H1 (cell line): ENCODE measurements around the gene KCNRG. TPM values are rescaled to one million over a fixed set of nuclear protein-coding genes. Genes with fewer than 3 reads are reported as not detected.

Experiments
- CTCF ChIA-PET: fragments of 300-600 bp; sonication (Branson Sonifier 250); formaldehyde crosslinking; loops from one replicate; lab custom pipeline; 2021; ENCODE audit not compliant: partially characterized antibody; lab: Charles Lee
- POLR2A ChIA-PET: fragments of 300-600 bp; sonication (Branson Sonifier 250); formaldehyde crosslinking; loops from one replicate; lab custom pipeline; 2021; ENCODE audit warnings: inconsistent platforms; ENCODE audit not compliant: partially characterized antibody; lab: Charles Lee
- DNase-seq, 2 experiments: peaks; one replicate each; pipeline versions ENCODE4 v3.0.0 to v3.0.0-alpha.2; 2010 to 2022; ENCODE audit warnings: low spot score in 2 of 2, low read depth in 1 of 2, mixed read lengths in 1 of 2
- FAIRE-seq: peaks from 2 replicates; lab custom pipeline; 2011; peaks lifted over from hg19 to GRCh38; lab: Jason Lieb, UNC
- H2AFZ ChIP-seq: 2 replicates; pipeline ENCODE4 v1.8.1; 2012; ENCODE audit warnings: low read length, inconsistent platforms
- H2AK5ac ChIP-seq: 2 replicates; pipeline ENCODE4 v1.6.1; 2013; ENCODE audit warnings: low read depth, low read length
- H2BK120ac ChIP-seq: replicated peaks from 2 replicates; pipeline ENCODE3; 2013; ENCODE audit warnings: low read depth, low read length, inconsistent platforms
- H2BK12ac ChIP-seq: 2 replicates; pipeline ENCODE4 v1.6.1; 2013; ENCODE audit warnings: low read depth, low read length
- H2BK15ac ChIP-seq: 2 replicates; pipeline ENCODE4 v1.6.1; 2013; ENCODE audit warnings: low read length
- H2BK20ac ChIP-seq: 2 replicates; pipeline ENCODE4 v1.6.1; 2013; ENCODE audit warnings: low read length
- H2BK5ac ChIP-seq: 2 replicates; pipeline ENCODE4 v1.6.1; 2013; ENCODE audit warnings: low read depth, low read length
- H3K14ac ChIP-seq: 2 replicates; pipeline ENCODE4 v1.6.1; 2013; ENCODE audit warnings: inconsistent platforms; ENCODE audit not compliant: insufficient read length
- H3K18ac ChIP-seq: 2 replicates; pipeline ENCODE4 v1.6.1; 2013; ENCODE audit warnings: low read length; ENCODE audit errors: extremely low read depth
- H3K23ac ChIP-seq: 2 replicates; pipeline ENCODE4 v1.6.1; 2013; ENCODE audit warnings: inconsistent platforms; ENCODE audit not compliant: insufficient read length
- H3K23me2 ChIP-seq: 2 replicates; pipeline ENCODE4 v1.6.1; 2013; ENCODE audit warnings: low read depth, low read length
- H3K27ac ChIP-seq: 2 replicates; pipeline ENCODE4 v1.6.1; 2011; ENCODE audit warnings: low read depth, low read length, inconsistent platforms
- H3K27me3 ChIP-seq, 4 experiments: replicated peaks in 1 of 4; 1 replicate in 1 of 4; 2 replicates in 3 of 4; pipeline versions ENCODE4 v1.6.1 to v1.8.1; 2011 to 2013; ENCODE audit warnings: low read length in 3 of 4, mild to moderate bottlenecking in 3 of 4, inconsistent platforms in 2 of 4, mixed read lengths in 2 of 4, moderate library complexity in 1 of 4; ENCODE audit not compliant: control insufficient read depth in 3 of 4, insufficient read depth in 3 of 4; ENCODE audit errors: extremely low read depth in 1 of 4
- H3K36me3 ChIP-seq, 4 experiments: 2 replicates each; pipeline versions ENCODE4 v1.6.1 to v1.8.1; 2011 to 2013; ENCODE audit warnings: mild to moderate bottlenecking in 4 of 4, low read length in 3 of 4, moderate library complexity in 2 of 4, control low read depth in 1 of 4, inconsistent platforms in 1 of 4; ENCODE audit not compliant: insufficient read depth in 4 of 4, control insufficient read depth in 2 of 4
- H3K4ac ChIP-seq: replicated peaks from 2 replicates; pipeline ENCODE3; 2013; ENCODE audit warnings: low read length, low read depth, mixed read lengths, inconsistent platforms; ENCODE audit not compliant: insufficient read length
- H3K4me1 ChIP-seq, 4 experiments: replicated peaks in 1 of 4; 1 replicate in 1 of 4; 2 replicates in 3 of 4; pipeline versions ENCODE4 v1.6.1 to v1.8.1; 2011 to 2013; ENCODE audit warnings: low read length in 3 of 4, inconsistent platforms in 2 of 4, mixed read lengths in 1 of 4; ENCODE audit not compliant: insufficient read depth in 4 of 4, control insufficient read depth in 3 of 4
- H3K4me2 ChIP-seq, 2 experiments: 2 replicates each; pipeline versions ENCODE4 v1.6.1 to v1.8.1; 2011 to 2013; ENCODE audit warnings: low read depth in 2 of 2, low read length in 2 of 2, control low read depth in 1 of 2, inconsistent platforms in 1 of 2, mild to moderate bottlenecking in 1 of 2; ENCODE audit not compliant: insufficient read depth in 1 of 2
- H3K4me3 ChIP-seq, 4 experiments: fragments of 200-600, 300-600 bp in 1 of 4; sonication (generic), shearing (Covaris generic), sonication (Bioruptor Twin) in 1 of 4; 2 replicates each; pipeline versions ENCODE4 v1.5.1 to v1.8.1; 2011 to 2016; ENCODE audit warnings: low read length in 4 of 4, low read depth in 3 of 4, control low read depth in 2 of 4, inconsistent platforms in 2 of 4, mild to moderate bottlenecking in 2 of 4, mixed read lengths in 1 of 4, moderate library complexity in 1 of 4; ENCODE audit not compliant: insufficient read depth in 2 of 4; ENCODE audit errors: extremely low read depth in 1 of 4
- H3K56ac ChIP-seq: replicated peaks from 2 replicates; pipeline ENCODE3; 2013; ENCODE audit warnings: low read depth, mild to moderate bottlenecking, mixed read lengths, low read length, inconsistent platforms; ENCODE audit not compliant: insufficient read length
- H3K79me1 ChIP-seq: 2 replicates; pipeline ENCODE4 v1.6.1; 2013; ENCODE audit warnings: low read depth, low read length, control low read depth
- H3K79me2 ChIP-seq, 2 experiments: 2 replicates each; pipeline versions ENCODE4 v1.6.1 to v1.8.1; 2012 to 2013; ENCODE audit warnings: low read length in 2 of 2, mild to moderate bottlenecking in 2 of 2, inconsistent platforms in 1 of 2; ENCODE audit not compliant: insufficient read depth in 2 of 2, control insufficient read depth in 1 of 2
- H3K9ac ChIP-seq, 4 experiments: replicated peaks in 1 of 4; 1 replicate in 1 of 4; 2 replicates in 3 of 4; pipeline versions ENCODE4 v1.6.1 to v1.8.1; 2011 to 2013; ENCODE audit warnings: low read depth in 3 of 4, low read length in 3 of 4, control low read depth in 2 of 4, mild to moderate bottlenecking in 2 of 4, moderate library complexity in 2 of 4, inconsistent platforms in 1 of 4; ENCODE audit errors: extremely low read depth in 1 of 4
- H3K9me3 ChIP-seq, 2 experiments: 2 replicates each; pipeline versions ENCODE4 v1.6.1 to v1.8.1; 2012 to 2013; ENCODE audit warnings: mild to moderate bottlenecking in 2 of 2, moderate library complexity in 2 of 2, control low read depth in 1 of 2, inconsistent platforms in 1 of 2, low read depth in 1 of 2, low read length in 1 of 2, mixed read lengths in 1 of 2; ENCODE audit not compliant: insufficient read depth in 2 of 2
- H4K20me1 ChIP-seq, 2 experiments: replicated peaks in 1 of 2; 2 replicates each; pipeline versions ENCODE3 to v1.8.1; 2011 to 2013; ENCODE audit warnings: inconsistent platforms in 2 of 2, low read length in 2 of 2, mild to moderate bottlenecking in 1 of 2; ENCODE audit not compliant: insufficient read depth in 2 of 2, control insufficient read depth in 1 of 2
- H4K5ac ChIP-seq: 2 replicates; pipeline ENCODE4 v1.6.1; 2013; ENCODE audit warnings: low read length, low read depth, mixed read lengths, inconsistent platforms; ENCODE audit not compliant: insufficient read length
- H4K8ac ChIP-seq: 2 replicates; pipeline ENCODE4 v1.8.0; 2013; ENCODE audit warnings: mild to moderate bottlenecking, moderate library complexity, low read length, inconsistent platforms; ENCODE audit not compliant: insufficient read depth; ENCODE audit errors: extremely low read depth
- H4K91ac ChIP-seq: replicated peaks from 2 replicates; pipeline ENCODE3; 2013; ENCODE audit warnings: low read length, mixed read lengths, inconsistent platforms; ENCODE audit not compliant: insufficient read length
- HDAC6 ChIP-seq: IDR thresholded peaks from one replicate; pipeline ENCODE4 v1.7.1; 2012; ENCODE audit warnings: low read depth, mild to moderate bottlenecking, inconsistent platforms, low read length, moderate library complexity
- MAFK ChIP-seq: IDR thresholded peaks from 2 replicates; pipeline ENCODE4 v1.6.1; 2012; ENCODE audit warnings: low read depth, mild to moderate bottlenecking, improper control_type of control experiment, low read length
- RBBP5 ChIP-seq: IDR thresholded peaks from 2 replicates; pipeline ENCODE4 v1.7.1; 2012; ENCODE audit warnings: low read depth, mild to moderate bottlenecking, inconsistent platforms, low read length, moderate library complexity, borderline replicate concordance
- TEAD4 ChIP-seq: IDR thresholded peaks from 2 replicates; pipeline ENCODE4 v1.6.1; 2012; ENCODE audit warnings: low read depth, low read length, inconsistent platforms, mixed read lengths
- WGBS, 2 experiments: shearing (Covaris generic) in 1 of 2; methylation state at CpG; one replicate each; pipeline versions ENCODE4 v1.1.6 to v1.1.7; 2013 to 2015; ENCODE audit warnings: low lambda C conversion rate in 2 of 2, mixed read lengths in 2 of 2, inconsistent platforms in 1 of 2, low coverage in 1 of 2, missing lambda C conversion rate in 1 of 2; ENCODE audit not compliant: insufficient replicate concordance in 2 of 2, insufficient coverage in 1 of 2, insufficient read length in 1 of 2; ENCODE audit errors: extremely low coverage in 1 of 2, missing lambda C conversion rate in 1 of 2; 5-methylcytosine and 5-hydroxymethylcytosine counted together
- polyA plus RNA-seq, 7 experiments: library from polyadenylated mRNA; depleted of rRNA in 3 of 7; stranded (reverse) in 5 of 7; unstranded in 2 of 7; fragments of >200 nt in 5 of 7; fragments of 200-250 nt in 2 of 7; gene quantifications; 1 replicate in 5 of 7; 2 replicates in 1 of 7; 4 replicates in 1 of 7; pipeline versions ENCODE4 v1.2.1 to v1.2.3, GENCODE V29; 2011 to 2013; ENCODE audit warnings: missing spikeins in 2 of 7, mixed read lengths in 2 of 7
- total RNA-seq: library from RNA; stranded (reverse); fragmentation: NEBNext Ultra II Directional; extraction: Animal tissue kit (Norgen Biotek cat#: 25700); gene quantifications from 2 replicates; pipeline ENCODE4 v1.2.1, GENCODE V29; 2021

Gene KCNRG
- total and polyA plus RNA-seq, 2 of the 8 experiments (the other 6 are each of a cell fraction or from before 2014, with no cell fraction given) = 0.65 to 1.2 TPM

DNA sequence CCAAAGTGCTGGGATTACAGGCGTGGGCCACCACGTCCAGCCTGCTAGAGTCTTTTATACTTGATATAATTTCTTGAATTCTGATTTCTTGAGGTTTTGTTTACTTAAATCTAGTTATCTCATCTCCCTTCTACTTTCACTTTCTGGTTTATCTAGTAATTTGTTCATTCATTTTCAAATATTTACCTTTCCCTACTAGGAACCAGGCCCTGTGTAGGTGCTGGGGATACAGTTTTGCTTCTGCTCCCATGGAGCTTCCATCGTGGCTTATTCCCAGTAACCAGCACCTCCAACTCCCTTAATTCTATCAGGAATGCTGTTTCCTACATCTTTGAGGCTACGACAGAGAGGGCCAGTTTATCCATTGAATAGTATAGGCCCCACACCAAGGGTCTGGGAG, 42.5 kb upstream of the KCNRG start:
- Histone ChIP-seq H3K9me3 (no peaks in the 10 kb centered on the region), H2BK5ac (no peak overlapping the region), H3K18ac (no peak overlapping the region), H3K56ac (no peak overlapping the region), H3K79me2 (no peaks in the 10 kb centered on the region), H4K8ac (no peak overlapping the region), H4K20me1 (no peaks in the 10 kb centered on the region), H3K23ac (no peak overlapping the region), H3K14ac (no peak overlapping the region), H4K91ac (no peak overlapping the region), H3K36me3 (no peaks in the 10 kb centered on the region), H3K79me1 (no peaks in the 10 kb centered on the region), H3K23me2 (no peaks in the 10 kb centered on the region), H2BK12ac (no peak overlapping the region), H3K4me3 (no peak overlapping the region), H2AFZ (no peak overlapping the region), H2AK5ac (no peak overlapping the region), H3K4me2 (no peak overlapping the region), H3K27me3 (no peaks in the 10 kb centered on the region), H3K27ac (no peak overlapping the region), H2BK15ac (no peak overlapping the region), H2BK20ac (no peak overlapping the region), H4K5ac (no peak overlapping the region), H3K9ac (no peak overlapping the region)
- 82% methylated on average over 4 of the region's 4 CpGs; no CpG with 5 or more reads in 1 of the 2 experiments for WGBS, 2 experiments
- FAIRE-seq = no peak
- POLR2A ChIA-PET = interaction anchor here (1.2 to 1.5 kb wide), 2 partner anchors 24 to 109 kb away, joined by 3 to 6 read pairs; partner anchors contain the start of gene TRIM13
- no peak for DNase-seq
- no peak for TF ChIP-seq HDAC6
- no peak for TF ChIP-seq RBBP5
- TF ChIP-seq MAFK = no peak
- TF ChIP-seq TEAD4 = no peak
- TF ChIP-seq, all 59 proteins: peak for 0
- no peaks in the 10 kb centered on the region for H3K4me1 ChIP-seq
- CTCF ChIA-PET = interaction anchor here (0.9 kb wide), 1 partner anchor 11 kb away, joined by 3 read pairs; no protein-coding TSS in a partner anchor
- no peak overlapping the region for H2BK120ac ChIP-seq
- H3K4ac ChIP-seq = no peak overlapping the region
